ENCODE results near the gene CSAD. TPM values are rescaled to one million over a fixed set of nuclear protein-coding genes. Genes with fewer than 3 reads are reported as not detected.

CSAD gene
- total and polyA plus RNA-seq, 2 experiments from 2014 or later: 3.2 to 7.1 TPM

GRCh38 chr12:53133722-53134121, 47.0 kb downstream of the CSAD start:
- ATAC-seq (no peak), DNase-seq (ENCODE audit: low spot score) (no peak)
- Histone ChIP-seq H3K27me3 (ENCODE audit: insufficient read depth) (no peaks in the 10 kb centered on the region), H3K36me3 (ENCODE audit: insufficient read depth) (no peaks in the 10 kb centered on the region), H3K79me2 (replicated peaks; ENCODE audit: insufficient read depth) (no peaks in the 10 kb centered on the region), H3K4me2 (no peak overlapping the region), H4K20me1 (replicated peaks; ENCODE audit: insufficient read depth) (no peaks in the 10 kb centered on the region), H3K4me3 (no peak overlapping the region), H3K9me2 (ENCODE audit: insufficient read depth) (no peaks in the 10 kb centered on the region), H3F3A (replicated peaks; ENCODE audit: low read depth) (no peaks in the 10 kb centered on the region), H2AFZ (no peak overlapping the region), H3K27ac (ENCODE audit: low read depth) (no peak overlapping the region), H3K4me1 (ENCODE audit: insufficient read depth) (no peaks in the 10 kb centered on the region)
- Mint-ChIP-seq H3K4me3 (no peak overlapping the region), H3K9me3 (peaks cover 7% of the 10 kb centered on the region), H3K27ac (no peak overlapping the region), H3K27me3 (ENCODE audit: insufficient read depth, low read depth, poor library complexity) (peaks cover 5% of the 10 kb centered on the region), H3K4me1 (no peaks in the 10 kb centered on the region), H3K36me3 (ENCODE audit: low read depth) (peaks cover 2% of the 10 kb centered on the region; the same call in 1 of the 3 replicates)
- TF ChIP-seq CTCF (conservative IDR thresholded peaks at IDR 0.05; ENCODE audit: low read depth in 2 of 2): no peak
- TF ChIP-seq ZNF331 (CRISPR knock-in tag; IDR thresholded peaks at IDR 0.05; ENCODE audit: low read depth): no peak
- no peak for TF ChIP-seq JUNB (IDR thresholded peaks at IDR 0.05; ENCODE audit: unreplicated experiment)
- no peak for TF ChIP-seq EZH2 (IDR thresholded peaks at IDR 0.05; ENCODE audit: low read depth, unreplicated experiment)
- TF ChIP-seq EZH2phosphoT487 (IDR thresholded peaks at IDR 0.05; ENCODE audit: unreplicated experiment): no peak
- no peak for TF ChIP-seq CREB1 (CRISPR knock-in tag; IDR thresholded peaks at IDR 0.05; ENCODE audit: low read depth)
- no peak for TF ChIP-seq POLR2AphosphoS5 (IDR thresholded peaks at IDR 0.05; ENCODE audit: low read depth)
- no peak for TF ChIP-seq ETS1 (IDR thresholded peaks at IDR 0.05)
- TF ChIP-seq REST (IDR thresholded peaks at IDR 0.05; ENCODE audit: unreplicated experiment): no peak
- no peak for TF ChIP-seq ZNF114 (CRISPR knock-in tag; IDR thresholded peaks at IDR 0.05)
- TF ChIP-seq STAT1 (IDR thresholded peaks at IDR 0.05; ENCODE audit: unreplicated experiment): no peak
- no peak for TF ChIP-seq ZNF462 (CRISPR knock-in tag; IDR thresholded peaks at IDR 0.05)
- no peak for TF ChIP-seq NANOG (IDR thresholded peaks at IDR 0.05; ENCODE audit: borderline replicate concordance)
